NCI-H526 (cell line): ENCODE data around the gene TGFB1.
A peak's percentile ranks its signal among the peaks of the same experiment; 100 is the strongest.
"Not testable (repeated sequence)": the region's sequence is repeated elsewhere in the genome, so short reads cannot be mapped to it uniquely, and the experiment has no call there.

Source experiments
- DNase-seq, 2 experiments: peaks; one replicate each; lab custom pipeline; 2025; lab: John Stamatoyannopoulos, UW

TGFB1 gene

GRCh38 chr19:41353466-41354342 is at the start of gene TGFB1:
TGFB1 (minus strand) TSS chr19:41353922; CDS start chr19:41353044, 878 bp downstream.
- peak in 1 of 2 experiments; percentile 71 for DNase-seq

GRCh38 chr19:41402010-41402409 is 48.3 kb upstream of the TGFB1 start:
- DNase-seq, result no peak

GRCh38 chr19:41401483-41401882 is 47.8 kb upstream of the TGFB1 start:
- DNase-seq, result no peak

- no peak for DNase-seq
Observed at GRCh38 chr19:41399525-41399924, 45.8 kb upstream of the TGFB1 start.

- DNase-seq, result no peak
Observed at GRCh38 chr19:41399091-41399490, 45.4 kb upstream of the TGFB1 start.

- no peak for DNase-seq
Observed at GRCh38 chr19:41398598-41398997, 44.9 kb upstream of the TGFB1 start.

GRCh38 chr19:41398050-41398418 is 44.3 kb upstream of the TGFB1 start:
- DNase-seq, result peak in 1 of 2 experiments; percentile 26

- DNase-seq, result peak; percentile 99 to 100
Observed at GRCh38 chr19:41397086-41398049, 43.6 kb upstream of the TGFB1 start, which contains the start of the genes BCKDHA and EXOSC5. BCKDHA (plus strand) TSS chr19:41397818; CDS start chr19:41397828, 10 bp downstream. EXOSC5 (minus strand) TSS chr19:41397359; CDS start chr19:41397328, 31 bp downstream.

GRCh38 chr19:41395355-41395754 is 41.6 kb upstream of the TGFB1 start:
- DNase-seq, result no peak

- DNase-seq, result no peak
Observed at GRCh38 chr19:41392775-41393174, 39.1 kb upstream of the TGFB1 start.

GRCh38 chr19:41391618-41392017 is 37.9 kb upstream of the TGFB1 start:
- DNase-seq, result no peak

- DNase-seq, result no peak
Observed at GRCh38 chr19:41386442-41386841, 32.7 kb upstream of the TGFB1 start.

GRCh38 chr19:41384351-41384750 is 30.6 kb upstream of the TGFB1 start:
- DNase-seq, result no peak

GRCh38 chr19:41381536-41381935 is 27.8 kb upstream of the TGFB1 start:
- DNase-seq, result not testable (repeated sequence)

- DNase-seq, result peak in 1 of 2 experiments; percentile 22
Observed at GRCh38 chr19:41377977-41378709, 24.4 kb upstream of the TGFB1 start.

- no peak for DNase-seq
Observed at GRCh38 chr19:41376998-41377365, 23.3 kb upstream of the TGFB1 start.

- DNase-seq, result peak; percentile 20 to 55
Observed at GRCh38 chr19:41376241-41376997, 22.7 kb upstream of the TGFB1 start, which contains the start of gene TMEM91. TMEM91 (plus strand) TSS chr19:41376533; CDS start chr19:41378310, 1,777 bp downstream.

- no peak for DNase-seq
Observed at GRCh38 chr19:41373993-41374392, 20.3 kb upstream of the TGFB1 start.

GRCh38 chr19:41372501-41372900 is 18.8 kb upstream of the TGFB1 start:
- no peak for DNase-seq

GRCh38 chr19:41371541-41371940 is 17.8 kb upstream of the TGFB1 start:
- no peak for DNase-seq

- not testable (repeated sequence) for DNase-seq
Observed at GRCh38 chr19:41371119-41371518, 17.4 kb upstream of the TGFB1 start.
